Measurements from ENCODE around the gene RAPGEF1. TPM values are rescaled to one million over a fixed set of nuclear protein-coding genes. Genes with fewer than 3 reads are reported as not detected.

The RAPGEF1 gene
- total and polyA plus RNA-seq, 2 experiments from 2014 or later, result 9.9 to 82.8 TPM

- no peaks in the 10 kb centered on the region for H3K27me3 ChIP-seq (ENCODE audit: insufficient read depth)
- no peaks in the 10 kb centered on the region for H3K9me2 ChIP-seq (ENCODE audit: insufficient read depth)
- H3K36me3 ChIP-seq (ENCODE audit: insufficient read depth), result no peaks in the 10 kb centered on the region; the same call in 1 of the 2 replicates
- H3K27ac ChIP-seq (ENCODE audit: low read depth), result no peak overlapping the region
- H3K4me1 ChIP-seq (ENCODE audit: insufficient read depth), result no peaks in the 10 kb centered on the region
- H3K4me2 ChIP-seq, result no peak overlapping the region
- H3K4me1 Mint-ChIP-seq, result no peaks in the 10 kb centered on the region
- H3K36me3 Mint-ChIP-seq (ENCODE audit: low read depth), result peaks cover 22% of the 10 kb centered on the region
- 0 out of 2 replicates have a peak, but pooled peaks cover 3% of the 10 kb centered on the region for H3F3A ChIP-seq (replicated peaks; ENCODE audit: low read depth)
- TF ChIP-seq POLR2AphosphoS5 (IDR thresholded peaks at IDR 0.05; ENCODE audit: low read depth) (no peak), EZH2 (IDR thresholded peaks at IDR 0.05; ENCODE audit: low read depth, unreplicated experiment) (no peak), CREB1 (CRISPR knock-in tag; IDR thresholded peaks at IDR 0.05; ENCODE audit: low read depth) (no peak), CTCF (conservative IDR thresholded peaks at IDR 0.05; ENCODE audit: low read depth in 2 of 2) (no peak), ZNF114 (CRISPR knock-in tag; IDR thresholded peaks at IDR 0.05) (no peak), EZH2phosphoT487 (IDR thresholded peaks at IDR 0.05; ENCODE audit: unreplicated experiment) (no peak), ETS1 (IDR thresholded peaks at IDR 0.05) (no peak), ZNF462 (CRISPR knock-in tag; IDR thresholded peaks at IDR 0.05) (no peak), REST (IDR thresholded peaks at IDR 0.05; ENCODE audit: unreplicated experiment) (no peak), JUNB (IDR thresholded peaks at IDR 0.05; ENCODE audit: unreplicated experiment) (no peak), STAT1 (IDR thresholded peaks at IDR 0.05; ENCODE audit: unreplicated experiment) (no peak), ZNF331 (CRISPR knock-in tag; IDR thresholded peaks at IDR 0.05; ENCODE audit: low read depth) (no peak), NANOG (IDR thresholded peaks at IDR 0.05; ENCODE audit: borderline replicate concordance) (no peak)
- H2AFZ ChIP-seq, result no peak overlapping the region
- H3K9me3 Mint-ChIP-seq, result no peaks in the 10 kb centered on the region; the same call in 2 of the 3 replicates
- H3K27ac Mint-ChIP-seq, result no peak overlapping the region
- H3K27me3 Mint-ChIP-seq (ENCODE audit: insufficient read depth, low read depth, poor library complexity), result peaks cover 16% of the 10 kb centered on the region
- H3K4me3 Mint-ChIP-seq, result no peak overlapping the region
- no peaks in the 10 kb centered on the region for H4K20me1 ChIP-seq (replicated peaks; ENCODE audit: insufficient read depth)
- no peaks in the 10 kb centered on the region for H3K79me2 ChIP-seq (replicated peaks; ENCODE audit: insufficient read depth)
- no peak for ATAC-seq
- DNase-seq (ENCODE audit: low spot score), result no peak
- H3K4me3 ChIP-seq, result no peak overlapping the region
Observed at GRCh38 chr9:131589124-131589711, 150.7 kb downstream of the RAPGEF1 start.
